Fibroblast of lung (primary cell): ENCODE measurements around the gene CLMP. TPM values are rescaled to one million over a fixed set of nuclear protein-coding genes. Genes with fewer than 3 reads are reported as not detected.

Experiments
- DNase-seq, 2 donors: peaks; one replicate each; pipeline versions ENCODE4 v3.0.0 to v3.0.0-alpha.2; 2010; ENCODE audit warnings: low read depth in 2 of 2
- H2AFZ ChIP-seq: 2 replicates; pipeline ENCODE4 v1.5.1; 2012; ENCODE audit warnings: low read length, control low read depth, inconsistent platforms
- H3K27ac ChIP-seq: 2 replicates; pipeline ENCODE4 v1.5.1; 2011; ENCODE audit warnings: low read length, control low read depth; ENCODE audit not compliant: insufficient read depth
- H3K27me3 ChIP-seq: 2 replicates; pipeline ENCODE4 v1.5.1; 2011; ENCODE audit warnings: mild to moderate bottlenecking, low read length; ENCODE audit not compliant: control insufficient read depth, insufficient read depth
- H3K36me3 ChIP-seq: 2 replicates; pipeline ENCODE4 v1.5.1; 2011; ENCODE audit warnings: low read length; ENCODE audit not compliant: control insufficient read depth, insufficient read depth
- H3K4me1 ChIP-seq: 2 replicates; pipeline ENCODE4 v1.5.1; 2011; ENCODE audit warnings: low read length; ENCODE audit not compliant: control insufficient read depth, insufficient read depth; ENCODE audit errors: extremely low read depth
- H3K4me2 ChIP-seq: 2 replicates; pipeline ENCODE4 v1.5.1; 2011; ENCODE audit warnings: low read length, control low read depth; ENCODE audit not compliant: insufficient read depth; ENCODE audit errors: extremely low read depth
- H3K4me3 ChIP-seq, 4 experiments: fragments of 200-600 bp in 1 of 4; sonication (generic) in 1 of 4; replicated peaks in 1 of 4; 2 replicates each; pipeline ENCODE4 v1.5.1; 2011 to 2016; ENCODE audit warnings: low read length in 4 of 4, low read depth in 3 of 4, mild to moderate bottlenecking in 3 of 4, control low read depth in 2 of 4, inconsistent platforms in 1 of 4, mixed read lengths in 1 of 4; ENCODE audit not compliant: insufficient read depth in 1 of 4; ENCODE audit errors: control extremely low read depth in 1 of 4
- H3K79me2 ChIP-seq: 2 replicates; pipeline ENCODE4 v1.5.1; 2012; ENCODE audit warnings: mild to moderate bottlenecking, low read length, inconsistent platforms; ENCODE audit not compliant: control insufficient read depth, insufficient read depth
- H3K9ac ChIP-seq: 2 replicates; pipeline ENCODE4 v1.5.1; 2011; ENCODE audit warnings: mild to moderate bottlenecking, low read length, control low read depth; ENCODE audit not compliant: insufficient read depth
- H3K9me3 ChIP-seq: 2 replicates; pipeline ENCODE4 v1.5.1; 2012; ENCODE audit warnings: low read depth, low read length; ENCODE audit not compliant: control insufficient read depth, insufficient read depth
- H4K20me1 ChIP-seq: 2 replicates; pipeline ENCODE4 v1.5.1; 2011; ENCODE audit warnings: low read length; ENCODE audit not compliant: control insufficient read depth, insufficient read depth; ENCODE audit errors: extremely low read depth
- EZH2 ChIP-seq: IDR thresholded peaks from 2 replicates; pipeline ENCODE4 v1.5.1; 2012; ENCODE audit warnings: low read length, control low read depth, mild to moderate bottlenecking; ENCODE audit errors: missing control alignments
- polyA plus RNA-seq, 2 donors: library from polyadenylated mRNA; depleted of rRNA in 1 of 2; stranded (reverse) in 1 of 2; unstranded in 1 of 2; fragments of >200 nt; gene quantifications; 2 replicates each; pipeline ENCODE4 v1.2.1, GENCODE V29; 2011 to 2012; ENCODE audit warnings: missing spikeins in 1 of 2
- total RNA-seq: library from RNA; depleted of rRNA; stranded (reverse); fragments of >200 nt; gene quantifications from 2 replicates; pipeline ENCODE4 v1.2.1, GENCODE V29; 2014
- TF ChIP-seq, protein P1 (sequence below), 2 donors: IDR thresholded peaks in 1 of 2; conservative IDR thresholded peaks in 1 of 2; 1 replicate in 1 of 2; 2 replicates in 1 of 2; pipeline ENCODE4 v1.5.1; 2011 to 2012; ENCODE audit warnings: low read length in 2 of 2, control low read depth in 1 of 2, inconsistent platforms in 1 of 2, low read depth in 1 of 2, mild to moderate bottlenecking in 1 of 2

CLMP gene
- total and polyA plus RNA-seq, 2 donors (not counting 1 experiment from before 2014, with no cell fraction given), result 107 to 243 TPM

DNA sequence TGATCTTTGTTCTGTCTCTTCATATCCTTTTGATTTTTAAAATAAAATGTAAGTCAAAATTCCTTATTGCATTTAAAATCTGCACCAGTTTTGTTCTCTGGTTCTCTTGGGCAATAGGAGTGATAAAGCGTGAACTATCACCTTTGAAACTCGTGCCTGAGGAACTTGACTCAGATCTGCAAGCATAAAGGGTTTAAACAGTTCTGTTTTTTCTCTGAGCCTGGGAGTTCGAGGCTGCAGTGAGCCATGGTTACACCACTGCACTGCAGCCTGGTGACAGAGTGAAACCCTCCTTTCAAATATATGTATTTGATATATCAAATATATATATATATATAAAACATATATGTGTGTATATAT lies 38.9 kb upstream of the CLMP start:
- TF ChIP-seq EZH2, result no peak
- TF ChIP-seq, protein P1, sequence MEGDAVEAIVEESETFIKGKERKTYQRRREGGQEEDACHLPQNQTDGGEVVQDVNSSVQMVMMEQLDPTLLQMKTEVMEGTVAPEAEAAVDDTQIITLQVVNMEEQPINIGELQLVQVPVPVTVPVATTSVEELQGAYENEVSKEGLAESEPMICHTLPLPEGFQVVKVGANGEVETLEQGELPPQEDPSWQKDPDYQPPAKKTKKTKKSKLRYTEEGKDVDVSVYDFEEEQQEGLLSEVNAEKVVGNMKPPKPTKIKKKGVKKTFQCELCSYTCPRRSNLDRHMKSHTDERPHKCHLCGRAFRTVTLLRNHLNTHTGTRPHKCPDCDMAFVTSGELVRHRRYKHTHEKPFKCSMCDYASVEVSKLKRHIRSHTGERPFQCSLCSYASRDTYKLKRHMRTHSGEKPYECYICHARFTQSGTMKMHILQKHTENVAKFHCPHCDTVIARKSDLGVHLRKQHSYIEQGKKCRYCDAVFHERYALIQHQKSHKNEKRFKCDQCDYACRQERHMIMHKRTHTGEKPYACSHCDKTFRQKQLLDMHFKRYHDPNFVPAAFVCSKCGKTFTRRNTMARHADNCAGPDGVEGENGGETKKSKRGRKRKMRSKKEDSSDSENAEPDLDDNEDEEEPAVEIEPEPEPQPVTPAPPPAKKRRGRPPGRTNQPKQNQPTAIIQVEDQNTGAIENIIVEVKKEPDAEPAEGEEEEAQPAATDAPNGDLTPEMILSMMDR (conservative IDR thresholded peaks at IDR 0.05 in 1 of 2, IDR thresholded peaks at IDR 0.05 in 1 of 2; ENCODE audit: low read depth in 1 of 2, low read length in 2 of 2), result no peak
- no peak for DNase-seq
- no peaks in the 10 kb centered on the region for H3K79me2 ChIP-seq

DNA sequence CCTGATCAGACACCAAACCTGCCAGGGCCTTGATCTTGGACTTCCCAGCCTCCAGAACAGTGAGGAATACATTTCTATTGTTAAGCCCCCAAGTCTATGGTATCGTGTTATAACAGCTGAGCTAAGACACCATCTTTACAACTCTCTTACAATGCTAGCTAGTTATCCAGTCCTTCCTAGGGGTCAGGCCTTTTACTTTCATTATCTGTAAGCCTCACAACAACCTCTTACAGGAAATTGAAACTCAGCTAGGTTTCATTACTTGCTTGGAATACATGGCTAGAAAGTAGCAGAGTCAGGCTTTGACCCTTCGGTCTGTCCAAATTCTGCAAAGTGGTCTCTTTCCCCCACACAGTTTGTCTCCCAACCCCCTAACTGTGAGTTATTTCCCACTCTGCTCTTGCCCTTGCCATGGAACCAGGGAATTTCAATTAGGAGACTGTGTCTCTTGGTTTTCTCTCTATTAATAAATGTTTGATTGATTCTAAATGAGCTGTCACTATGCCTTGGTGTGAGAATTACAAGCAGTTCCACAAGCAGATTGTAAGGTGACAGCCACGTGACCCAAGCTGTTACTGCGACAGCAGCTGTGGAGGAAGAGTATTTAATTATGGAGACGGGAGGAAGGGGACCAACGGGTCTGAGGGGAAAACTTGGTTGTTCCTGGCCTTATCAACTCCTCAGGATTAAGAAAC lies 38.4 kb upstream of the CLMP start:
- peak overlapping the region; percentile 35 for H2AFZ ChIP-seq
- no peaks in the 10 kb centered on the region for H3K9me3 ChIP-seq
- no peak overlapping the region for H3K9ac ChIP-seq
- no peaks in the 10 kb centered on the region for H3K27me3 ChIP-seq
- no peaks in the 10 kb centered on the region for H3K79me2 ChIP-seq
- no peaks in the 10 kb centered on the region for H4K20me1 ChIP-seq
- TF ChIP-seq, protein P1 (conservative IDR thresholded peaks at IDR 0.05 in 1 of 2, IDR thresholded peaks at IDR 0.05 in 1 of 2; ENCODE audit: low read depth in 1 of 2, low read length in 2 of 2), result no peak
- TF ChIP-seq EZH2, result no peak
- H3K27ac ChIP-seq, result no peak overlapping the region
- DNase-seq, result no peak
- no peak overlapping the region for H3K4me3 ChIP-seq
- peak overlapping the region; percentile 33 for H3K4me2 ChIP-seq
- peaks cover 12% of the 10 kb centered on the region for H3K4me1 ChIP-seq
- no peaks in the 10 kb centered on the region for H3K36me3 ChIP-seq

More for the DNA sequence above, 38.9 kb upstream of the CLMP start:
- Histone ChIP-seq H2AFZ (no peak overlapping the region), H3K27me3 (no peaks in the 10 kb centered on the region), H3K27ac (no peak overlapping the region), H3K4me3 (no peak overlapping the region), H3K4me1 (peaks cover 11% of the 10 kb centered on the region), H3K9me3 (no peaks in the 10 kb centered on the region), H3K4me2 (no peak overlapping the region), H3K9ac (no peak overlapping the region), H4K20me1 (no peaks in the 10 kb centered on the region), H3K36me3 (no peaks in the 10 kb centered on the region)

DNA sequence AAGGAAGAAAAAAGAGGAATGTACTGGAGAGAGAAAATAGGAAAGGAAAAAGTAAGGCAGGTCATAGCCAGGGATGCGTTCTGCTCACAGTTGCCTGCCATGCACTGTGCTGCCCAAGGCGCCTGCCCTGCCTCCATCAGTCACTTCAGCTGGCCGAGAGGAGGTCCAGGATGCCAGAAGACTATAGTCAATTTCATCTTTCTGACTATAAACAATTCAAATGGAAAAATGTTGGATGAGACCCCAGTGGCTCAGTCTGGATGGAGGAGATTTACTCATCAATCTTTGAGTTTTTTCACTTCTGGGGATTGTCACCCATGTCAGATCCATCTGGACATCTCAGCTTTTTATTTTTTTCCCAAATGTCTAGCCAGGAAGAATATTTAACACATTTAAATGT lies 36.7 kb upstream of the CLMP start:
- H3K4me3 ChIP-seq, result no peak overlapping the region
- no peaks in the 10 kb centered on the region for H3K27me3 ChIP-seq
- H3K9me3 ChIP-seq, result no peaks in the 10 kb centered on the region
- H3K4me1 ChIP-seq, result peaks cover 12% of the 10 kb centered on the region
- no peaks in the 10 kb centered on the region for H3K36me3 ChIP-seq
- no peaks in the 10 kb centered on the region for H3K79me2 ChIP-seq
- no peak overlapping the region for H2AFZ ChIP-seq
- TF ChIP-seq, protein P1 (conservative IDR thresholded peaks at IDR 0.05 in 1 of 2, IDR thresholded peaks at IDR 0.05 in 1 of 2; ENCODE audit: low read depth in 1 of 2, low read length in 2 of 2), result no peak
- no peak for TF ChIP-seq EZH2
- H4K20me1 ChIP-seq, result no peaks in the 10 kb centered on the region
- H3K9ac ChIP-seq, result no peak overlapping the region
- DNase-seq, result no peak
- H3K27ac ChIP-seq, result peak overlapping the region; percentile 46
- H3K4me2 ChIP-seq, result peak overlapping the region; percentile 55
